Activated gamma-delta T cell (primary cell): ENCODE measurements around the gene F2RL3.
"Not testable (repeated sequence)": the region's sequence is repeated elsewhere in the genome, so short reads cannot be mapped to it uniquely, and the experiment has no call there.

ENCODE experiments used
- DNase-seq: peaks from one replicate; lab custom pipeline; 2025; lab: John Stamatoyannopoulos, UW

The F2RL3 gene

DNA sequence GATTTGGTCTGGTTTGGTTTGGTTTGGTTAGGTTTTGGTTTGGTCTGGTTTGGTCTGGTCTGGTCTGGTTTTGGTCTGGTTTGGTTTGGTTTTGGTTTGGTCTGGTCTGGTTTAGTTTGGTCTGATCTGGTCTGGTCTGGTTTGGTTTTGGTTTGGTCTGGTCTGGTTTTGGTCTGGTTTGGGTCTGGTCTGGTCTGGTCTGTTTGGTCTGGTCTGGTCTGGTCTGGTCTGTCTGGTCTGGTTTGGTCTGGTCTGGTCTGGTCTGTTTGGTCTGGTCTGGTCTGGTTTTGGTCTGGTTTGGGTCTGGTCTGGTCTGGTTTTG is 13.9 kb upstream of the F2RL3 start:
- not testable (repeated sequence) for DNase-seq

DNA sequence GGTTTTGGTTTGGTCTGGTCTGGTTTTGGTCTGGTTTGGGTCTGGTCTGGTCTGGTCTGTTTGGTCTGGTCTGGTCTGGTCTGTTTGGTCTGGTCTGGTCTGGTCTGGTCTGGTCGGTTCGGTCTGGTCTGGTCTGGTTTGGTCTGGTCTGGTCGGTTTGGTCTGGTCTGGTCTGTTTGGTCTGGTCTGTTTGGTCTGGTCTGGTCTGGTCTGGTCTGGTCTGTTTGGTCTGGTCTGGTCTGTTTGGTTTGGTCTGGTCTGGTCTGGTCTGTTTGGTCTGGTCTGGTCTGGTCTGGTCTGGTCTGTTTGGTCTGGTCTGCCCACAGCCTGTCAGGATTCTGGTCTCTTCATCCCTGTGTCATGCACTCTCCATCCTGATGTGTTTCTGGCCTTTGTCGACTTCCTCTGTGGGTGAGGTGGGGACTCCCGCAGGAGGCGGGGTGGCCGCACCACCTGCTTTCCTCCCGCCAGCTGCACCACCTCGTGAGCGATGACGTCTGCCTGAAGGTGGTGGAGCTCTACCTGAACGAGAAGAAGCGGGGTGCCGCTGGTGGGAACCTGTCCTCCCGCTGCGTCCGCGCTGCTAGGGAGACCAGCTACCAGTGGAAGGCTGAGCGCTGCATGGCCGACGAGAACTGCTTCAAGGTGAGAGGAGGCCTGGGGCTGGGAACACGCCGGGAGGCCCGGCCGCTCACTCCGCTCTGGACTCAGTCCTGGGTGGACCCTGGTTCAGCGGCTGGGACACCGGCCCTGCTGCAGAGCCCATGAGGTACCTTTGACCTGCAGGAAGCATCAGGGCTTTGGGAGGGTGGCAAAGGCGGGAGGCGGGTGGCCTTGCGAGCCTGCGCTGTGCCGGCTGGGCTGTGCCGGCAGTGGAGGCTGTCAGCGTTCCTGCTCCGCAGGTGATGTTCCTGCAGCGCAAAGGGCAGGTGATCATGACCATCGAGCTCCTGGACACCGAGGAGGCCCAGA is 12.9 kb upstream of the F2RL3 start:
- no peak for DNase-seq

DNA sequence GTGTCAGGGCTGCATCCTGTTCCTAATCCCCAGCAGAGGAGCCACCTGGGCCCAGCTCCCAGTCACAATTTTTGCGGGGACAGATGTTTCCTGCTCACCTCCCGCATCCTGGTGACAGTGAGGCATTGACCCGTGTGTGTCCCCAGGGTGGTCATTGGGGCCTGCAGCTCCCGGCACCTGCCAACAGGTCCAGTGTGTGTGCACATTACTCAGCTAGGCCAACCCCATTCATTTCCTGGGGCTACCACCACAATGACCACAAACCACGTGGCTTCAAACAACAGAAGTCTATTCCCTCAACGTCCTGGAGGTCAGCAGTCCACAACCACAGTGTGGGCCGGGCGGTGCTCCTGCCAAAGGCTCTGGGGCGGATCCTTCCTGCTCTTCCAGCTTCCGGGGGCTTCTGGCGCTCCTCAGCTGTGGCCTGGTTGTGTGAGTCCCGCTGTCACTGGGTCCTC is 11.9 kb upstream of the F2RL3 start:
- DNase-seq = no peak

DNA sequence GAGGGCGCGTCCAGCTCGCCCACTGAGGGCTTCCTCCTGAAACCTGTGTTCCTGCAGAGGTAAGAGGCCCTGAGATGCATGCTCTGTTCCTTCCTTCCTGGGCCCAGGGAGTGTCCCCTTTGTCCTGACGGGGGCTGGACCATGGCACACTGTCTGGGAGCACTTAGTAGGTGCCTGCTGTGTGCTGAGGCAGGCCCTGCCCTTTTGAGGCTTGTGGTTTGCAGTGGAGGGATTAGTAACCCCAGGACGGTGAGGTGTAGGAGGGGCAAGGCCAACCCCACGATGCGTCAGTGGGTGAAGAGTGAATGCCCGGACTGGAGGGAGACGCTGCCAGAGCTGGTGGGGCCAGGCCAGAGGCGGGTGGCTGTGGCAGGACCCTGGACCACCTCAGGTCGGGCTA is 11.2 kb upstream of the F2RL3 start:
- DNase-seq = no peak

DNA sequence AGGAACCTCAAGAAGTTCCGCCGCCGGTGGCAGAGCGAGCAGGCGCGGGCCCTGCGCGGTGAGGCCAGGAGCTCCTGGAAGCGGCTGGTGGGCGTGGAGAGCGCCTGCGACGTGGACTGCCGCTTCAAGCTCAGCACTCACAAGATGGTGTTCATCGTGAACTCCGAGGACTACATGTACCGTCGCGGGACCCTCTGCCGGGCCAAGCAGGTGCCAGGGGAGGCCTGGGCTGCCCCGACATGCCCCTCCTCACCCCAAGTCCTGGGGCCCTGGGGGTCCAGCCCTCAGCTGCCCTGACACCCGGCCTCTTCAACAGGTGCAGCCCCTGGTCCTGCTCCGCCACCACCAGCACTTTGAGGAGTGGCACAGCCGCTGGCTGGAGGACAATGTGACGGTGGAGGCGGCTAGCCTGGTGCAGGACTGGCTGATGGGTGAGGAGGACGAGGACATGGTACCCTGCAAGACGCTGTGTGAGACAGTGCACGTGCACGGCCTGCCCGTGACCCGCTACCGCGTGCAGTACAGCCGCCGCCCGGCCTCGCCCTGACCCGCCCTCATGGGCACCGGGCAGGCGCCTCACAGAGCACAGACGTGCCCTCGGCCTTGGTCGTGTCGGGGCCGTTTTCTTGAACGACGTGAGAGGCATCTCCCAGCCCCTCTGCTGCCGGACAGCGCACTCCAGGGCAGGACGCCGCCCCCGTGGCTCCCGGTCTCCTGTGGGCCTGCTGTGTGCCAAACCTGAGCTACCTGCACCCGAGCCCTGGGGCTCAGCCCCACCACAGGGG is 10.4 kb upstream of the F2RL3 start:
- no peak for DNase-seq

DNA sequence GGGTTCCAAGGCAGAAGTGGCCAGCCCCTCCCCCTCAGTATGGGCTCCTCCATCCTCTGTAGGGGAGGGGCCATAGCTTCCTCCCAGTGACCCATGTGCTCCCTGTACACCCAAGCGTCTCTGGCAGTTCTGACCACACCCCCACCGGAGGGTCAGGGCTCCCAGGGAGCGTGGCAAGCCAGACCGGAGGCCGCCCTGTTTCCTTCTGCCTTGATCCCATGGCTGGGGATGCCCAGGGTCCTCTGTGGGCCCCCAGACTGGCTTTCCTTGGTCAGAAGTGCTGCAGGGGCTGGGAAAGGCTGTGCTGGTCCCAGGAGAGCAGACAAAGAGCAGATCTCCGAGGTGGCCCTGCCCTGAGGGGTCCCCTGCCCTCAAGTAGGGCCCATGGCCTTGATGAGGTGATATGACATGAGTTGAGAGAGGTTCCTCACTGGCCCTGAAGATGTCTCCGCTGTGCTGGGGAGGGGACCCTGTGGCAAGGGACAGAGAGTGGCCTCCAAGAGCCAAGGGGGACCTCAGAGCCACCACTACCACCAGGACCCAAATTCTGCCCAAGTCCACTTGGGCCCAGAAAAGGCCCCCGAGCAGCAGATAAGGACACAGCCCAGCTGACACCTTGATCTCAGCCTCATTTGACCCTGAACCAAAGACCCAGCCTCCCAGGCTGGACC is 7.8 kb upstream of the F2RL3 start:
- DNase-seq = no peak

DNA sequence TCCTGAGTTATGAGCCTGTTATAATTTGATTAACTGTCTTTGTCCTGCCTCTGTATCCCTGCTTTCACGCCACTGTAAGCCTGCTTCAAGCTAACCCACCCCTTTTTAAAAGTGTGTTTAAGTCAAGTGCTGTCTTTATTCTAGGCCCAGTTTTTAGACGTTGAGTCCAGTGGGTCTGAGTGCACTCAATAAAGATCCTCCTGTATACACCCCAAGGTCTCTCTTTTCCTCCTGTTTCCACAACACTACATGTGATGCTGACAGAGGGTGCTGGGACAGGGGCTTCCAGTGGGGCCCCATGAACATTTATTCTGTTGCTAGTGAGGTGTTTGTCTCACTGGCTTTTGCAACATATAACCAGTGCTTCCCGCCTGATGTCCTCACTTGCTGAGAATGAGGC is 6.7 kb upstream of the F2RL3 start:
- DNase-seq = no peak

DNA sequence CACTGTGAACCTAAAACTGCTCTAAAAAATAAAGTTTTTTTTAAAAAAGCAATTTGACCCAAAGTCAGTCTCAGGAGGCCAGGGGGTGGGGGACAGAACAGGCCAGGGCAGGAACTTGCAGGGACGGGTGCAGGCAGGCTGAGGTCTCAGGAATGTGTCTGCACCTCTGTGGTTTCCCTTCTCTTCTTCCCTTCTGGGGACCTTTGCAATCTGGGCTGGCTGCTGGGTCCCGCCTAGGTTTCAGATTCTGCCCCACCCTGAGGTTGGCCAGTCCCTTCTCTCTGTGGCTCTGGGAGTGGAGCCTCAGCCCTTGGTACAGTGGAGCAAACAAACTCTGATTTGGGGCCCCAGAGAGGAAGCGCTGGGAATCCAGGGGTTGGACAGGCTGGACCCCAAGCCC is 5.3 kb upstream of the F2RL3 start:
- DNase-seq = no peak

DNA sequence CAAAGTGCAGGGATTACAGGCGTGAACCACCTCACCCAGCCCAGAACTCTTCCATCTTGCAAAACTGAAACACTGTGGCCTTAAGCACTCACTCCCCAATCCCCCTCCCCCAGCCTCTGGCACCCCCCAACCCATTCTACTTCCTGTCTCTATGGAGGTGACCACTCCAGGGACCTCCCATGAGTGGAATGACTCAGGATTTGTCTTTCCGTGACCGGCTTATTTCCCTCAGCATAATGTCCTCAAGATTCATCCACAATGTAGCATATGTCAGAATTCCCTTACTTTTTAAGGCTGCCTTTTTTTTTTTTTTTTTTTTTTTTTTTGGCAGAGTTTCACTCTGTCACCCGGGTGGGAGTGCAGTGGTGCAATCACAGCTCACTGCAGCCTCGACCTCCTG is 3.6 kb upstream of the F2RL3 start:
- DNase-seq = no peak

DNA sequence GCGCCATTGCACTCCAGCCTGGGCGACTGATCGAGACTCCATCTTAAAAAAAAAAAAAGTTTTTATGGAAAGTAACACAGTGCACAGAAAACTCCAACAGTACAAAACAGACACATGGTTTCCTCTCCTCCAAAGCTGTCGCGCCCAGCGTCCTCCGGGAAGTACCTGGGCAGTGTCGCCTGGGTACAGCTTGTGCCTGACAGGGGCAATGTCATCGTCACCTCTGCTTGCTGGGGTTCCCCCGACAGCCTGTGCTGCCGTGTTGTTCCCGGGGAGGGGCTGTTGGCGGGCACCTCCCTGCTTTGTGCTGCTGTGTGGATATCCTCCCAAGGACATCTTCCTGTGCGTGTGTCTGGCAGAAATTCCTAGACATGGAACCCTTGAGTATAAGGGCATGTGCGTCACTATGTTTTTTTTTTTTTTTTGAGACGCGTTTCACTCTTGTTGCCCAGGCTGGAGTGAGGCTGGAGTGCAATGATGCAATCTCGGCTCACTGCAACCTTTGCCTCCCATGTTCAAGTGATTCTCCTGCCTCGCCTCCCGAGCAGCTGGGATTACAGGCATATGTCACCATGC is 2.4 kb upstream of the F2RL3 start:
- DNase-seq = no peak

DNA sequence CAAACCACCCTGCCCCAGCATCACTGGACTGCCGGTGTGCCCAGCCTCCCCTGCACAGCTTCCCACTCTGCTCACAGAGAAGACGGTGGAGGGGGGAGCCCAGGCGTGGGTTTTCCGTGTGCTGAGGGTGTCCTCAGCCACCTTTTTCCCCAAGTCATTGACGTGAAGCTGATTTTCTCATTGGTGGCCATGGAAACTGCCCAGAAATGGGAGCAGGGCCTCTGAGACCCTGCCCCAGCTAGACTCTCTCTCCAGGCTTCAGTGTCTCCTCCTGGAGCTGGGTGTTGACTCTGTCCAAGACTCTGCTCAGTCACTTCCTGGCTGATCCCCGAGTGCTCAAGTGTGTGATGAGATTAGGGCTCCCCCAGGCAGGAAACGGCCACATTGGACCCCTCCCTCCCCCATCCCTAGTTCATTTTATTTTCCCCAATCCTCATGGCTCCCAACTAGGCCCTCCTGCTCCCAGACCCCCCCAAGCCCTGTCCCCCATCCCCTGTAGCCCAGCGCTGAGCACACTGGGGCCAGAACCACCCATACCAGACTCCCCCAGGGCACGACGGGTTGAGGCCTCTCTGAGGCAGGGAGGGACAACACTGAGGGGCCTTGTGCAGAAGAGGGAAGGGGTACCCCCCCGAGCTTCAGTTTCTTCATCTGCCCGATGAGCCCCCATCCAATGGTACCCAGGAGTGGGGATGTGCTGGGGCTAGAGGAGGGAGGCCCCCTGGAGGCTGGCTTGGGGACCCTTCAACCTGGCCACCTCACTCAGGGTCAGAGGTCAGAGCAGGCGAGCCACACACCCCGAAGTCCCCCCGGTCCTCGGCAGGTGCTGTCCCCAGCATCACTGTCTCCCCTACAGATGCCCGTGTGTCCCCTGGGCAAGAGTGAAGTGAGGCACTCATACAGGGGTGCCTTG is 1.2 kb upstream of the F2RL3 start:
- DNase-seq = no peak

DNA sequence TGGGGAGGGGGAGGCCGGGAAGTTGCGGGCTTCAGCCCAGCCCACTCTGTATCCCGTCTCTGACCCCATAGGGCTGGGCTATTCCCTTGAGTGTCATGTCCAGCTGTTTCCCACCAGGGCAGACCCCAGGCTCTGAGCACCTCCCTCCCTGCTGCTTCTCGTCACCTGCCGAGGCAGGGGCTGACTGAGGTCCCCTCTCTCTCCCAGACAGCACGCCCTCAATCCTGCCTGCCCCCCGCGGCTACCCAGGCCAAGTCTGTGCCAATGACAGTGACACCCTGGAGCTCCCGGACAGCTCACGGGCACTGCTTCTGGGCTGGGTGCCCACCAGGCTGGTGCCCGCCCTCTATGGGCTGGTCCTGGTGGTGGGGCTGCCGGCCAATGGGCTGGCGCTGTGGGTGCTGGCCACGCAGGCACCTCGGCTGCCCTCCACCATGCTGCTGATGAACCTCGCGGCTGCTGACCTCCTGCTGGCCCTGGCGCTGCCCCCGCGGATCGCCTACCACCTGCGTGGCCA is 625 bp downstream of the F2RL3 start:
- no peak for DNase-seq

DNA sequence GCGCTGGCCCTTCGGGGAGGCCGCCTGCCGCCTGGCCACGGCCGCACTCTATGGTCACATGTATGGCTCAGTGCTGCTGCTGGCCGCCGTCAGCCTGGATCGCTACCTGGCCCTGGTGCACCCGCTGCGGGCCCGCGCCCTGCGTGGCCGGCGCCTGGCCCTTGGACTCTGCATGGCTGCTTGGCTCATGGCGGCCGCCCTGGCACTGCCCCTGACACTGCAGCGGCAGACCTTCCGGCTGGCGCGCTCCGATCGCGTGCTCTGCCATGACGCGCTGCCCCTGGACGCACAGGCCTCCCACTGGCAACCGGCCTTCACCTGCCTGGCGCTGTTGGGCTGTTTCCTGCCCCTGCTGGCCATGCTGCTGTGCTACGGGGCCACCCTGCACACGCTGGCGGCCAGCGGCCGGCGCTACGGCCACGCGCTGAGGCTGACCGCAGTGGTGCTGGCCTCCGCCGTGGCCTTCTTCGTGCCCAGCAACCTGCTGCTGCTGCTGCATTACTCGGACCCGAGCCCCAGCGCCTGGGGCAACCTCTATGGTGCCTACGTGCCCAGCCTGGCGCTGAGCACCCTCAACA is 1.2 kb downstream of the F2RL3 start:
- DNase-seq = no peak

DNA sequence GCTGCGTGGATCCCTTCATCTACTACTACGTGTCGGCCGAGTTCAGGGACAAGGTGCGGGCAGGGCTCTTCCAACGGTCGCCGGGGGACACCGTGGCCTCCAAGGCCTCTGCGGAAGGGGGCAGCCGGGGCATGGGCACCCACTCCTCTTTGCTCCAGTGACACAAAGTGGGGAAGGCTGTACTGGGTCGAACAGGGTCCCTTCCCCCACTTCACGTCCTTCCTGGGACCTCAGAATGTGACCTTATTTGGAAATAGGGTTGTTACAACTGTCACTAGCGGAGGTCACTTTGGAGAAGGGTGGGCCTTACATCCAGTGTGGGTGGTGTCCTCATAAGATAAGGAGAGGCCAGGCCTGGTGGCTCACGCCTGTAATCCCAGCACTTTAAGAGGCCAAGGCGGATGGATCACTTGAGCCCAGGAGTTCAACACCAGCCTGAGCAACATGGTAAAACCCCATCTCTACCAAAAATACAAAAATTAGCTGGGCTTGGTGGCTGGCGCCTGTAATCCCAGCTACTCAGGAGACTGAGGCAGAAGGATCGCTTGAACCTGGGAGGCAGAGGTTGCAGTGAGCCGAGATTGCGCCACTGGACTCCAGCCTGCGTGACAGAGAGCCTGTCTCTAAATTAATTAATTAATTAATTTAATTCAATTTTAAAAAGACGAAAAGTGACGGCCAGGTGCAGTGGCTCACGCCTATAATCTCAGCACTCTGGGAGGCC is 1.8 kb downstream of the F2RL3 start:
- no peak for DNase-seq

DNA sequence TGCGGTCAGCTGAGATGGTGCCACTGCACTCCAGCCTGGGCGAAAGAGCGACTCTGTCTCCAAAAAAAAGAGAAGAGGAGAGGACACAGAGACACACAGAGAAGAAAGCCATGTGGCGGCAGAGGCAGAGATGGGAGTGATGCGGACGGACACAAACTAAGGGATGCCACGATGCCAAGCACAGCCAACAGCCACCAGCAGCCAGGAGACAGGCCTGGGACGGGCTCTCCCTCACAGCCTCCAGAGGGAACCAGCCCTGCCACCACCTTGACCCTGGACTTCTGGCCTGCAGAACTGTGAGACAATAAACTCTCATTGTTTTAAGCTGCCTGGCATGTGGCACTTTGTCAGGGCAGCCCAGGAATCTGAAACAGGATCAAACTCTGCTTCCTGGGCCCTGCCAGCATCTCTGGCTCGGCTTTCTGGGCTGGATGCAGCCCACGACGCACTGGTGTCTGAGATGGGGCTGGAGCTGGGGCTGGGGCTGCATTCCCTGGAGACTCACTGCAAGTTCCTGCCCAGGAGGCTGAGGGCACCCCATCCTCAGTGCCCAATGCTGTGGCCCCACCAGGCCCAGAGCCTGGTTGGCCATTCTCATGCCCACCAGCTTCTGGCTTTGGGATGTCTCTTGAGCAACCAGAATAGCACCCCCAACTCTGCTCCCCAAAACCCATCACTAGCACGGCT is 3.0 kb downstream of the F2RL3 start:
- no peak for DNase-seq

DNA sequence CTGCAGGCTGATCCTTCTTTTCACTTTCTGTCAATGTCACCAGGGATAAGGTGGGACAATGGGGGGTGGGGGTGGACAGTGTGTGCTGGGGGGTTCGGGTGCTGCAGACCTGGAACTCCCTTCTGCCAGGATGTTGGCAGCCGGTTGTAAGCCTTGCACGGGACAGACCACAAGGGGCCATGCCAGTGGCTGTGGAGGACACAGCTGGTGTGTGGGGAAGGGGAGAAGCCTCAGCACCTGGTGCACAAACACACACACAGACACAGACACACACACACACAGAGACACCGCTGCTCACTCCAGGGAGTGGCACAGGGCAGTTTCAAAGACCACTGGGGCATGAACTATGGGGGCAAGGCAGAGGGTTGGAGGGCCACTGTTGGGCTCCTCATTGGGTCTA is 3.6 kb downstream of the F2RL3 start:
- no peak for DNase-seq

DNA sequence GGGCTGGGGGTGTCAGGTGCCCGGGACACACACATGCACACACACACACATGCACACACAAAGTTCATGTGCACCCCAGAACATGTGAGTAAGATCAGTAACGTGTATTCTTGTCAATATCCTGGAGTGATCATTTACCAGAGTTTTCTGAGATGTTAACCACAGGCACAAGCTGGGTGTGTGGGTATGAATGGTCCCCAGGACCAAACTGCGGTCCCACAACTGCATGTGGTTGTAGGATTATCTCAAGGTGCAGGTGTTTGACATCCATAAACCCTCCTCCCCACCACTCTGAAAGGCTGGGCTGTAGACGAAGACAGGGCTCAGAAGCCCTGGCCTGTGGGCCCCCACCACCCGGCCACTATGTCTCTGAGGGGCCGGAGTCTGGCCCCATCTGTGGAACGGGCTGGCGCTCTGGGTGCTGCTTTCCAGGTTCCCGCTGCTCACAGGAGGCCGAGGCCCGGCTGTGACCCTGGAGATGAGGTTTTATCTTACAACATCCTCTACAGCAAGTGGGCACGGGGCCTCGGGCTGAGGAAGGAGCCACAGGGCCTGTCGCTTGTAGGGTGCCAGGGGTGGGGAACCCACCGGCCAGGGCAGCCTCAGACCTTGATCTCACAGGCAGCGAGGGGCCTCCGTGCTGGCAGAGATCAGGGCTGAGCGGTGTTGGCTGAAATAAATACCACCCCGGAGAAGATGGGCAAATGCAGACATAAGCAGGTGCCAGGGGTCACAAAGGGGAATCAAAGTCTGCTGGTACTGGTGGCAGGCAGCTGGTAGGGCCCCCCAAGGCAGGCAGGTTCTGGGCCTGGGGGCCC is 4.3 kb downstream of the F2RL3 start:
- no peak for DNase-seq

DNA sequence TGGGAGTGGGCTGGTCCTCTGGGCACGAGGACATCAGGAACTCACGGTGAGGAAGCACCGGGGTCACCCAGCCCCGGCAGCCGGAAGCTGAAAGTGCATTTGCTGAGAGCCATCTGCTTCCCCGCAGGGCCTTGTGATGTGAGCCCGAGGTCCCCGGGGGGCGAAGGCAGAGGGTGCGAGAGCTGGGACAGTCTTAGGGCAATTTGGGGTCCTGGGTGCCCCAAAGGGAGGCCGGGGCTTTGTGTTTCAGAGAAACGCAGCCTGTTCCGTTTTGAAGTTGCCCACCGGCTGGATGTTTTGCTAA is 4.8 kb downstream of the F2RL3 start:
- no peak for DNase-seq

DNA sequence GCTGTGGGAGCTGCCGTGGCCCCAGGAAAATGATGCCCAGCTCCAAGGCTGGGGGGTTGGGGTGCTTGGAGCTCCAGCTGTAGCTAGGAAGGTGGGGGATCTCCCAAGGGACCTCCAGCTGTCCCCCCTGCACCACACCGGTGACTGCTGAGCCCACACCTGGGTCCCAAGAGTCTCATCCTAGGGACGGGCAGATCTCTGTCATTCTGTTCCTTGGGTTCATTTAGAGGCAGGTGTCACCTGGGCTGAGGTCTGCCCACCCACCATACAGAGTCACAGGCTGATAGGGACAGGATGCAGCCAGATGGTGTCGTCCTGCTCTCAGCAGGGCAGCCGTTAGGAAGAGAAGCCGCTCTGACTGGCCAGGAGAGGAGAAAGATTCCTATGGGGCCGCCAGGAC is 5.3 kb downstream of the F2RL3 start:
- DNase-seq = no peak
